Measurements from ENCODE around the gene RBM15B. TPM values are rescaled to one million over a fixed set of nuclear protein-coding genes. Genes with fewer than 3 reads are reported as not detected.

RBM15B gene
- total RNA-seq, 3 donors from 2014 or later = 24.6 to 32.5 (median 28.7) TPM

GRCh38 chr3:51373658-51374421, 17.2 kb upstream of the RBM15B start:
- Histone ChIP-seq H3K36me3 (no peaks in the 10 kb centered on the region), H3K4me3 (no peak overlapping the region), H3K9me3 (no peaks in the 10 kb centered on the region), H3K4me1 (no peaks in the 10 kb centered on the region), H3K27ac (no peak overlapping the region), H3K27me3 (no peaks in the 10 kb centered on the region)
- TF ChIP-seq POLR2A (IDR thresholded peaks at IDR 0.05) (no peak), CTCF (IDR thresholded peaks at IDR 0.05) (no peak), POLR2AphosphoS5 (IDR thresholded peaks at IDR 0.05) (no peak)
- no peak for DNase-seq (ENCODE audit: low spot score in 2 of 2)
- intact Hi-C loops (cut with DNase I; ENCODE audit: low total_unique reads) = no loop called here

- Histone ChIP-seq H3K4me1 (no peaks in the 10 kb centered on the region), H3K4me3 (no peak overlapping the region), H3K27ac (no peak overlapping the region), H3K9me3 (no peaks in the 10 kb centered on the region), H3K36me3 (no peaks in the 10 kb centered on the region), H3K27me3 (no peaks in the 10 kb centered on the region)
- intact Hi-C loops (cut with DNase I; ENCODE audit: low total_unique reads) = no loop called here
- DNase-seq (ENCODE audit: low spot score in 2 of 2) = no peak
- no peak for TF ChIP-seq POLR2AphosphoS5 (IDR thresholded peaks at IDR 0.05)
Measured at GRCh38 chr3:51374456-51374855, 16.6 kb upstream of the RBM15B start.

GRCh38 chr3:51375136-51375535, 15.9 kb upstream of the RBM15B start:
- no peaks in the 10 kb centered on the region for H3K27me3 ChIP-seq
- intact Hi-C loops (cut with DNase I; ENCODE audit: low total_unique reads) = no loop called here
- no peak for DNase-seq (ENCODE audit: low spot score in 2 of 2)
- H3K9me3 ChIP-seq = no peaks in the 10 kb centered on the region
- TF ChIP-seq CTCF (IDR thresholded peaks at IDR 0.05) (no peak), POLR2A (IDR thresholded peaks at IDR 0.05) (no peak), POLR2AphosphoS5 (IDR thresholded peaks at IDR 0.05) (no peak)
- H3K4me3 ChIP-seq = no peak overlapping the region
- no peak overlapping the region for H3K27ac ChIP-seq
- no peaks in the 10 kb centered on the region for H3K36me3 ChIP-seq
- no peaks in the 10 kb centered on the region for H3K4me1 ChIP-seq

- no peak for TF ChIP-seq POLR2A (IDR thresholded peaks at IDR 0.05)
- TF ChIP-seq CTCF (IDR thresholded peaks at IDR 0.05) = no peak
- TF ChIP-seq POLR2AphosphoS5 (IDR thresholded peaks at IDR 0.05) = no peak
- Histone ChIP-seq H3K27ac (no peak overlapping the region), H3K27me3 (no peaks in the 10 kb centered on the region), H3K4me3 (no peak overlapping the region), H3K9me3 (no peaks in the 10 kb centered on the region), H3K4me1 (no peaks in the 10 kb centered on the region), H3K36me3 (no peaks in the 10 kb centered on the region)
- intact Hi-C loops (cut with DNase I; ENCODE audit: low total_unique reads) = no loop called here
- DNase-seq (ENCODE audit: low spot score in 2 of 2) = no peak
Measured at GRCh38 chr3:51375571-51375970, 15.5 kb upstream of the RBM15B start.

GRCh38 chr3:51378065-51378464, 13.0 kb upstream of the RBM15B start:
- intact Hi-C loops (cut with DNase I; ENCODE audit: low total_unique reads) = no loop called here
- TF ChIP-seq CTCF (IDR thresholded peaks at IDR 0.05) (no peak), POLR2A (IDR thresholded peaks at IDR 0.05) (no peak), POLR2AphosphoS5 (IDR thresholded peaks at IDR 0.05) (no peak)
- Histone ChIP-seq H3K4me3 (no peak overlapping the region), H3K9me3 (no peaks in the 10 kb centered on the region), H3K4me1 (no peaks in the 10 kb centered on the region), H3K36me3 (no peaks in the 10 kb centered on the region), H3K27ac (no peak overlapping the region), H3K27me3 (no peaks in the 10 kb centered on the region)
- DNase-seq (ENCODE audit: low spot score in 2 of 2) = no peak
